Measurements from ENCODE around the gene SMAD6. TPM values are rescaled to one million over a fixed set of nuclear protein-coding genes. Genes with fewer than 3 reads are reported as not detected.

SMAD6 gene
- total RNA-seq, 1 experiment from 2014 or later = 58.6 TPM

DNA sequence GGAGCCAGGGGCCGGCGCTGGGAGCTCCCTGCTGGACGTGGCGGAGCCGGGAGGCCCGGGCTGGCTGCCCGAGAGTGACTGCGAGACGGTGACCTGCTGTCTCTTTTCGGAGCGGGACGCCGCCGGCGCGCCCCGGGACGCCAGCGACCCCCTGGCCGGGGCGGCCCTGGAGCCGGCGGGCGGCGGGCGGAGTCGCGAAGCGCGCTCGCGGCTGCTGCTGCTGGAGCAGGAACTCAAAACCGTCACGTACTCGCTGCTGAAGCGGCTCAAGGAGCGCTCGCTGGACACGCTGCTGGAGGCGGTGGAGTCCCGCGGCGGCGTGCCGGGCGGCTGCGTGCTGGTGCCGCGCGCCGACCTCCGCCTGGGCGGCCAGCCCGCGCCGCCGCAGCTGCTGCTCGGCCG lies 1.5 kb downstream of the SMAD6 start:
- no TSS peak for BruUV-seq (replicated peaks)
- H3K27ac Mint-ChIP-seq (ENCODE audit: unreplicated experiment) = no peak overlapping the region
- peaks cover 24% of the 10 kb centered on the region for H3K4me1 Mint-ChIP-seq (ENCODE audit: low read depth, unreplicated experiment)
- no peaks in the 10 kb centered on the region for H3K27me3 Mint-ChIP-seq (ENCODE audit: unreplicated experiment)
- intact Hi-C loops (cut with micrococcal nuclease; ENCODE audit: unreplicated experiment) = no loop called here
- CTCF ChIA-PET = interaction anchor here (0.6 to 4.3 kb wide), 6 partner anchors 9 to 200 kb away, joined by 3 to 35 read pairs (median 6); no protein-coding TSS in a partner anchor
- DNase-seq = no peak
- no peaks in the 10 kb centered on the region for H3K9me3 Mint-ChIP-seq (ENCODE audit: low read depth, unreplicated experiment)
- H3K4me3 Mint-ChIP-seq (ENCODE audit: low read depth, unreplicated experiment) = peak overlapping the region; percentile 98
- peaks cover 81% of the 10 kb centered on the region for H3K36me3 Mint-ChIP-seq (ENCODE audit: insufficient read depth, unreplicated experiment)
- TF ChIP-seq, protein P1, sequence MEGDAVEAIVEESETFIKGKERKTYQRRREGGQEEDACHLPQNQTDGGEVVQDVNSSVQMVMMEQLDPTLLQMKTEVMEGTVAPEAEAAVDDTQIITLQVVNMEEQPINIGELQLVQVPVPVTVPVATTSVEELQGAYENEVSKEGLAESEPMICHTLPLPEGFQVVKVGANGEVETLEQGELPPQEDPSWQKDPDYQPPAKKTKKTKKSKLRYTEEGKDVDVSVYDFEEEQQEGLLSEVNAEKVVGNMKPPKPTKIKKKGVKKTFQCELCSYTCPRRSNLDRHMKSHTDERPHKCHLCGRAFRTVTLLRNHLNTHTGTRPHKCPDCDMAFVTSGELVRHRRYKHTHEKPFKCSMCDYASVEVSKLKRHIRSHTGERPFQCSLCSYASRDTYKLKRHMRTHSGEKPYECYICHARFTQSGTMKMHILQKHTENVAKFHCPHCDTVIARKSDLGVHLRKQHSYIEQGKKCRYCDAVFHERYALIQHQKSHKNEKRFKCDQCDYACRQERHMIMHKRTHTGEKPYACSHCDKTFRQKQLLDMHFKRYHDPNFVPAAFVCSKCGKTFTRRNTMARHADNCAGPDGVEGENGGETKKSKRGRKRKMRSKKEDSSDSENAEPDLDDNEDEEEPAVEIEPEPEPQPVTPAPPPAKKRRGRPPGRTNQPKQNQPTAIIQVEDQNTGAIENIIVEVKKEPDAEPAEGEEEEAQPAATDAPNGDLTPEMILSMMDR (IDR thresholded peaks at IDR 0.05; ENCODE audit: unreplicated experiment) = no peak

- BruUV-seq (replicated peaks) = TSS peak; percentile 11
- peak overlapping the region; percentile 98 for H3K4me3 Mint-ChIP-seq (ENCODE audit: low read depth, unreplicated experiment)
- TF ChIP-seq, protein P1 (IDR thresholded peaks at IDR 0.05; ENCODE audit: unreplicated experiment) = peak; percentile 16
- intact Hi-C loops (cut with micrococcal nuclease; ENCODE audit: unreplicated experiment) = no loop called here
- peak overlapping the region; percentile 78 for H3K27ac Mint-ChIP-seq (ENCODE audit: unreplicated experiment)
- H3K27me3 Mint-ChIP-seq (ENCODE audit: unreplicated experiment) = no peaks in the 10 kb centered on the region
- peaks cover 82% of the 10 kb centered on the region for H3K36me3 Mint-ChIP-seq (ENCODE audit: insufficient read depth, unreplicated experiment)
- CTCF ChIA-PET = interaction anchor here (0.6 to 4.3 kb wide), 4 partner anchors 17 to 200 kb away, joined by 3 to 35 read pairs (median 7); no protein-coding TSS in a partner anchor
- no peaks in the 10 kb centered on the region for H3K9me3 Mint-ChIP-seq (ENCODE audit: low read depth, unreplicated experiment)
- peaks cover 21% of the 10 kb centered on the region for H3K4me1 Mint-ChIP-seq (ENCODE audit: low read depth, unreplicated experiment)
- no peak for DNase-seq
Measured at GRCh38 chr15:66704019-66704802, 2.2 kb downstream of the SMAD6 start.

DNA sequence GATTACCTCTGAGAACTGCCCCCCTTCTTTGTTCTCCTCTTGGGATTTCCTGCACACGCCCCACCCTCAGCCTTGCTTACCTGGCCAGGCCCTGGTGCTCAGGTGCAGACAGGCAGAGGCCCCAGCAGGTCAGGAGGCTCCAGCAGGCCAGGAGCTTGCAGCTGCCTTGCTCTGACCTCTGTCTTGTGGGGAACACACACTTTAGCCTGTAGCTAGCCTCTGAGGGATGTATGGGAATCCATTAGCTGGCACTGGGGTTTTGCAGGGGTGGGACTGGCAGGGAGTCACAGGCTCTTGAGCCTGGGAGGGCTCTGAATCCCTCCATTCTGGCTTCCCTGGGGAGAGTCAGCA lies 2.7 kb downstream of the SMAD6 start:
- Mint-ChIP-seq H3K36me3 (ENCODE audit: insufficient read depth, unreplicated experiment) (peaks cover 88% of the 10 kb centered on the region), H3K27me3 (ENCODE audit: unreplicated experiment) (no peaks in the 10 kb centered on the region), H3K4me1 (ENCODE audit: low read depth, unreplicated experiment) (peaks cover 21% of the 10 kb centered on the region), H3K27ac (ENCODE audit: unreplicated experiment) (peak overlapping the region; percentile 78), H3K4me3 (ENCODE audit: low read depth, unreplicated experiment) (peak overlapping the region; percentile 98), H3K9me3 (ENCODE audit: low read depth, unreplicated experiment) (no peaks in the 10 kb centered on the region)
- CTCF ChIA-PET = interaction anchor here (0.5 to 4.3 kb wide), 4 partner anchors 16 to 347 kb away, joined by 3 to 35 read pairs (median 7); no protein-coding TSS in a partner anchor
- intact Hi-C loops (cut with micrococcal nuclease; ENCODE audit: unreplicated experiment) = loop anchor here (5.0 kb wide), 1 partner anchor 148 kb away; no protein-coding TSS in a partner anchor
- TF ChIP-seq, protein P1 (IDR thresholded peaks at IDR 0.05; ENCODE audit: unreplicated experiment) = no peak
- DNase-seq = peak; percentile 41
- no TSS peak for BruUV-seq (replicated peaks)

- no peaks in the 10 kb centered on the region for H3K9me3 Mint-ChIP-seq (ENCODE audit: low read depth, unreplicated experiment)
- no peaks in the 10 kb centered on the region for H3K27me3 Mint-ChIP-seq (ENCODE audit: unreplicated experiment)
- BruUV-seq (replicated peaks) = no TSS peak
- DNase-seq = no peak
- TF ChIP-seq, protein P1 (IDR thresholded peaks at IDR 0.05; ENCODE audit: unreplicated experiment) = no peak
- H3K4me3 Mint-ChIP-seq (ENCODE audit: low read depth, unreplicated experiment) = peak overlapping the region; percentile 98
- H3K27ac Mint-ChIP-seq (ENCODE audit: unreplicated experiment) = peak overlapping the region; percentile 78
- intact Hi-C loops (cut with micrococcal nuclease; ENCODE audit: unreplicated experiment) = loop anchor here (2.0 to 5.0 kb wide), 2 partner anchors 61 to 147 kb away; no protein-coding TSS in a partner anchor
- CTCF ChIA-PET = interaction anchor here (0.5 to 4.3 kb wide), 5 partner anchors 15 to 826 kb away, joined by 3 to 35 read pairs (median 5); no protein-coding TSS in a partner anchor
- H3K4me1 Mint-ChIP-seq (ENCODE audit: low read depth, unreplicated experiment) = peaks cover 21% of the 10 kb centered on the region
- H3K36me3 Mint-ChIP-seq (ENCODE audit: insufficient read depth, unreplicated experiment) = peaks cover 86% of the 10 kb centered on the region
Measured at GRCh38 chr15:66705277-66706146, 3.5 kb downstream of the SMAD6 start.
